Measurements from ENCODE around the gene NLRC3. TPM values are rescaled to one million over a fixed set of nuclear protein-coding genes. Genes with fewer than 3 reads are reported as not detected.

Gene NLRC3
- total RNA-seq, 1 experiment from 2014 or later: 0.15 TPM

- no peak for TF ChIP-seq EZH2phosphoT487 (IDR thresholded peaks at IDR 0.05; ENCODE audit: borderline replicate concordance)
- TF ChIP-seq FOSL1 (IDR thresholded peaks at IDR 0.05; ENCODE audit: low read depth): no peak
- TF ChIP-seq POLR2A (IDR thresholded peaks at IDR 0.05; ENCODE audit: borderline replicate concordance, extremely low read depth, insufficient read depth, insufficient read length): no peak
Measured at GRCh38 chr16:3578610-3579551, 1.7 kb upstream of the NLRC3 start (continued).

GRCh38 chr16:3578121-3578520 is 918 bp upstream of the NLRC3 start:
- CTCF ChIA-PET: no interaction called here
- Histone ChIP-seq H4K20me1 (ENCODE audit: insufficient read depth) (no peaks in the 10 kb centered on the region), H3K36me3 (ENCODE audit: control insufficient read depth in 1 of 2, insufficient read depth in 2 of 2, low read length in 2 of 2) (no peaks in the 10 kb centered on the region), H3K27me3 (ENCODE audit: insufficient read depth, low read length) (no peaks in the 10 kb centered on the region), H3K4me1 (ENCODE audit: control insufficient read depth in 1 of 2, insufficient read depth in 2 of 2, low read length in 2 of 2) (peaks cover 6 to 9% of the 10 kb centered on the region in 2 experiments), H3K79me2 (ENCODE audit: insufficient read depth, low read length) (no peaks in the 10 kb centered on the region), H3K4me2 (ENCODE audit: low read length) (no peak overlapping the region), H3K9me3 (ENCODE audit: control insufficient read depth in 1 of 2, insufficient read depth in 1 of 2, low read depth in 1 of 2, low read length in 2 of 2) (no peaks in the 10 kb centered on the region), H2AFZ (ENCODE audit: low read depth, low read length, poor library complexity, severe bottlenecking) (no peak overlapping the region), H3K9me2 (ENCODE audit: insufficient read depth) (no peaks in the 10 kb centered on the region), H3K9ac (ENCODE audit: low read length) (no peak overlapping the region), H3K27ac (ENCODE audit: low read depth, low read length) (no peak overlapping the region), H3K4me3 (replicated peaks in 1 of 2; ENCODE audit: low read depth in 1 of 2, low read length in 2 of 2) (no peak overlapping the region)
- DNase-seq (ENCODE audit: low read depth, low spot score): no peak
- RAD21 ChIA-PET (ENCODE audit: low non-redundant PET in 1 of 2, low total read pairs in 2 of 2, uncharacterized antibody in 2 of 2, unreplicated experiment in 2 of 2): no interaction called here
- no TSS peak for BruUV-seq (replicated peaks)
- POLR2A ChIA-PET: no interaction called here
- intact Hi-C loops (cut with micrococcal nuclease): no loop called here
- ATAC-seq: no peak
- TF ChIP-seq SP1 (IDR thresholded peaks at IDR 0.05; ENCODE audit: low read depth) (no peak), FOSL1 (IDR thresholded peaks at IDR 0.05; ENCODE audit: low read depth) (no peak), ZBTB33 (IDR thresholded peaks at IDR 0.05; ENCODE audit: extremely low read depth, insufficient replicate concordance, low read length) (no peak), CTCF (IDR thresholded peaks at IDR 0.05 in 2 of 3, conservative IDR thresholded peaks at IDR 0.05 in 1 of 3; ENCODE audit: borderline replicate concordance in 1 of 3, insufficient read depth in 1 of 3, low read depth in 2 of 3, low read length in 2 of 3) (no peak), SIN3A (IDR thresholded peaks at IDR 0.05; ENCODE audit: low read depth) (no peak), REST (IDR thresholded peaks at IDR 0.05; ENCODE audit: low read depth) (no peak), CEBPB (IDR thresholded peaks at IDR 0.05; ENCODE audit: low read depth) (no peak), CBX3 (IDR thresholded peaks at IDR 0.05; ENCODE audit: low read depth) (no peak), ELF1 (IDR thresholded peaks at IDR 0.05; ENCODE audit: borderline replicate concordance, low read depth) (no peak), RAD21 (IDR thresholded peaks at IDR 0.05; ENCODE audit: low read depth) (no peak), POLR2A (IDR thresholded peaks at IDR 0.05; ENCODE audit: borderline replicate concordance, extremely low read depth, insufficient read depth, insufficient read length) (no peak), ATF3 (IDR thresholded peaks at IDR 0.05) (no peak), YY1 (IDR thresholded peaks at IDR 0.05; ENCODE audit: extremely low read depth, insufficient replicate concordance, low read depth, low read length) (no peak), EGR1 (IDR thresholded peaks at IDR 0.05; ENCODE audit: low read depth) (no peak), EZH2 (IDR thresholded peaks at IDR 0.05) (no peak)
